Spleen (tissue), 11 donors: ENCODE results near the gene ESF1. TPM values are rescaled to one million over a fixed set of nuclear protein-coding genes. Genes with fewer than 3 reads are reported as not detected.

Experiments used
- DNase-seq: peaks from one replicate; pipeline ENCODE4 v3.0.0-alpha.2; 2020
- H3K27ac ChIP-seq, 8 donors: fragments of 200-600 bp; sonication (generic) in 7 of 8; 1 replicate in 4 of 8; 2 replicates in 4 of 8; pipeline versions ENCODE4 v1.5.0 to v1.8.0; 2016 to 2021; ENCODE audit warnings: inconsistent platforms in 4 of 8, mild to moderate bottlenecking in 4 of 8, moderate library complexity in 1 of 8
- H3K27me3 ChIP-seq, 7 donors: fragments of 200-600 bp; sonication (generic) in 6 of 7; replicated peaks in 1 of 7; 1 replicate in 4 of 7; 2 replicates in 3 of 7; pipeline versions ENCODE4 v1.5.0 to v1.8.0; 2016 to 2021; ENCODE audit warnings: inconsistent platforms in 3 of 7, mild to moderate bottlenecking in 1 of 7
- H3K36me3 ChIP-seq, 6 donors: fragments of 200-600 bp; sonication (generic) in 5 of 6; 1 replicate in 4 of 6; 2 replicates in 2 of 6; pipeline versions ENCODE4 v1.5.0 to v1.8.0; 2016 to 2021; ENCODE audit warnings: inconsistent platforms in 2 of 6
- H3K4me1 ChIP-seq, 6 donors: fragments of 200-600 bp; sonication (generic) in 5 of 6; 1 replicate in 3 of 6; 2 replicates in 3 of 6; pipeline versions ENCODE4 v1.5.0 to v1.8.0; 2016 to 2021; ENCODE audit warnings: inconsistent platforms in 3 of 6
- H3K4me3 ChIP-seq, 8 donors: fragments of 200-600 bp; sonication (generic) in 7 of 8; 1 replicate in 4 of 8; 2 replicates in 4 of 8; pipeline versions ENCODE4 v1.5.0 to v1.8.0; 2016 to 2021; ENCODE audit warnings: inconsistent platforms in 4 of 8, mild to moderate bottlenecking in 4 of 8, moderate library complexity in 2 of 8
- H3K9me3 ChIP-seq, 8 donors: fragments of 200-600 bp; sonication (generic) in 7 of 8; 1 replicate in 4 of 8; 2 replicates in 4 of 8; pipeline versions ENCODE4 v1.5.0 to v1.8.0; 2016 to 2021; ENCODE audit warnings: inconsistent platforms in 4 of 8
- CTCF ChIP-seq, 11 experiments: fragments of 200-600 bp in 7 of 11; fragments of 450-650 bp in 4 of 11; sonication (generic) in 4 of 11; IDR thresholded peaks in 8 of 11; conservative IDR thresholded peaks in 3 of 11; 1 replicate in 7 of 11; 2 replicates in 4 of 11; pipeline versions ENCODE4 v1.4.0 to v1.8.0; 2016 to 2021; ENCODE audit warnings: antibody characterized with exemption in 11 of 11, inconsistent platforms in 4 of 11, mild to moderate bottlenecking in 1 of 11
- POLR2A ChIP-seq, 3 donors: fragments of 450-650 bp; IDR thresholded peaks; one replicate each; pipeline ENCODE4 v1.5.1; 2017; ENCODE audit warnings: antibody characterized with exemption in 3 of 3, mild to moderate bottlenecking in 1 of 3
- POLR2AphosphoS5 ChIP-seq, 3 donors: sonication (generic); formaldehyde crosslinking; IDR thresholded peaks; one replicate each; pipeline ENCODE4 v1.5.1; 2017; ENCODE audit warnings: antibody characterized with exemption in 3 of 3
- WGBS, 5 donors: extraction: QIAGEN DNeasy Blood & Tissue Kit in 3 of 5; methylation state at CpG; one replicate each; pipeline versions ENCODE4 v1.1.5 to v1.1.7; 2013 to 2018; 5-methylcytosine and 5-hydroxymethylcytosine counted together
- intact Hi-C: fragments of 100-400 bp; cut with DNase I; formaldehyde crosslinking; loops from one replicate; pipeline ENCODE4 v1.15.0; 2023; ENCODE audit warnings: low total_unique reads
- polyA plus RNA-seq, 3 donors: library from polyadenylated mRNA; stranded (reverse); fragments of 200-250 nt; gene quantifications; one replicate each; pipeline ENCODE4 v1.2.1, GENCODE V29; 2013
- total RNA-seq, 7 donors: library from RNA; depleted of rRNA in 3 of 7; stranded (reverse); fragments of >200 nt in 3 of 7; fragmentation: NEBNext Ultra II Directional in 4 of 7; extraction: Animal tissue kit (Norgen Biotek cat#: 25700) in 4 of 7; gene quantifications; one replicate each; pipeline versions ENCODE4 v1.1.0 to v1.2.1, GENCODE V29; 2016 to 2021
- donor health status: healthy with polysubstance abuse.
- donor health status: DM: no; HTN: no; CAD: no; lungs with moderate emphysema.
- donor health status: DM: no; HTN: no; CAD: no.
- donor health status: Bipolar disorder and iron deficiency.
- donor health status: healthy.
- donor health status: DM: no; HTN: no; CAD: no.
- donor health status: DM: yes; HTN: yes; CAD: no.

ESF1 gene
- total and polyA plus RNA-seq, 10 donors = 6.9 to 15.6 (median 13.1) TPM

- no peak overlapping the region for H3K4me3 ChIP-seq
- no peak for DNase-seq
- peaks cover 4 to 100% (median 89%) of the 10 kb centered on the region in 6 donors for H3K36me3 ChIP-seq
- H3K9me3 ChIP-seq = no peaks in the 10 kb centered on the region
- intact Hi-C loops = no loop called here
- no peak overlapping the region for H3K27ac ChIP-seq
- no peaks in the 10 kb centered on the region for H3K4me1 ChIP-seq
- no peak for TF ChIP-seq POLR2AphosphoS5 (IDR thresholded peaks at IDR 0.05)
- no peak for TF ChIP-seq CTCF (IDR thresholded peaks at IDR 0.05 in 8 of 11, conservative IDR thresholded peaks at IDR 0.05 in 3 of 11)
- no peak for TF ChIP-seq POLR2A (IDR thresholded peaks at IDR 0.05)
- H3K27me3 ChIP-seq = no peaks in the 10 kb centered on the region
Observed at GRCh38 chr20:13810446-13810845, 25.7 kb upstream of the ESF1 start.

GRCh38 chr20:13809855-13810254 lies 25.1 kb upstream of the ESF1 start:
- H3K4me3 ChIP-seq = no peak overlapping the region
- no peak overlapping the region for H3K27ac ChIP-seq
- H3K36me3 ChIP-seq = peaks cover 4 to 100% (median 87%) of the 10 kb centered on the region in 6 donors
- intact Hi-C loops = no loop called here
- H3K27me3 ChIP-seq = no peaks in the 10 kb centered on the region
- no peak for DNase-seq
- 95 to 99% (median 96%) methylated on average over 3 of the region's 3 CpGs for WGBS, 5 donors
- no peaks in the 10 kb centered on the region for H3K4me1 ChIP-seq
- no peak for TF ChIP-seq POLR2AphosphoS5 (IDR thresholded peaks at IDR 0.05)
- TF ChIP-seq POLR2A (IDR thresholded peaks at IDR 0.05) = no peak
- no peak for TF ChIP-seq CTCF (IDR thresholded peaks at IDR 0.05 in 8 of 11, conservative IDR thresholded peaks at IDR 0.05 in 3 of 11)
- H3K9me3 ChIP-seq = no peaks in the 10 kb centered on the region

- Histone ChIP-seq H3K9me3 (no peaks in the 10 kb centered on the region), H3K4me3 (no peak overlapping the region), H3K4me1 (no peaks in the 10 kb centered on the region), H3K36me3 (peaks cover 4 to 100% (median 87%) of the 10 kb centered on the region in 6 donors), H3K27me3 (no peaks in the 10 kb centered on the region), H3K27ac (no peak overlapping the region)
- 80 to 97% (median 88%) methylated on average over 2 of the region's 2 CpGs for WGBS, 5 donors
- intact Hi-C loops = no loop called here
- no peak for DNase-seq
- TF ChIP-seq POLR2AphosphoS5 (IDR thresholded peaks at IDR 0.05) (no peak), POLR2A (IDR thresholded peaks at IDR 0.05) (no peak), CTCF (IDR thresholded peaks at IDR 0.05 in 8 of 11, conservative IDR thresholded peaks at IDR 0.05 in 3 of 11) (no peak)
Observed at GRCh38 chr20:13809373-13809772, 24.7 kb upstream of the ESF1 start.

- Histone ChIP-seq H3K36me3 (peaks cover 0 to 100% (median 85%) of the 10 kb centered on the region in 6 donors), H3K4me3 (no peak overlapping the region), H3K4me1 (peaks cover 0 to 15% (median 0%) of the 10 kb centered on the region in 6 donors), H3K9me3 (no peaks in the 10 kb centered on the region), H3K27ac (no peak overlapping the region), H3K27me3 (no peaks in the 10 kb centered on the region)
- 54 to 66% (median 59%) methylated on average over 6 to 7 of the region's 7 CpGs for WGBS, 5 donors
- intact Hi-C loops = no loop called here
- TF ChIP-seq POLR2A (IDR thresholded peaks at IDR 0.05) (no peak), POLR2AphosphoS5 (IDR thresholded peaks at IDR 0.05) (peak in 1 of 3 donors; percentile 27)
- DNase-seq = no peak
Observed at GRCh38 chr20:13800728-13801134, 16.0 kb upstream of the ESF1 start.

GRCh38 chr20:13799974-13800373 lies 15.3 kb upstream of the ESF1 start:
- H3K27me3 ChIP-seq = no peaks in the 10 kb centered on the region
- no peak overlapping the region for H3K4me3 ChIP-seq
- TF ChIP-seq POLR2AphosphoS5 (IDR thresholded peaks at IDR 0.05) (no peak), POLR2A (IDR thresholded peaks at IDR 0.05) (no peak), CTCF (IDR thresholded peaks at IDR 0.05 in 8 of 11, conservative IDR thresholded peaks at IDR 0.05 in 3 of 11) (no peak)
- 88 to 97% (median 94%) methylated on average over 2 of the region's 2 CpGs for WGBS, 5 donors
- peaks cover 0 to 15% (median 0%) of the 10 kb centered on the region in 6 donors for H3K4me1 ChIP-seq
- peaks cover 0 to 100% (median 88%) of the 10 kb centered on the region in 6 donors for H3K36me3 ChIP-seq
- no peak for DNase-seq
- intact Hi-C loops = no loop called here
- no peak overlapping the region for H3K27ac ChIP-seq
- H3K9me3 ChIP-seq = no peaks in the 10 kb centered on the region
